ENCODE measurements around the gene TMEM41A.
A peak's percentile ranks its signal among the peaks of the same experiment; 100 is the strongest.

- TF ChIP-seq, protein P1, sequence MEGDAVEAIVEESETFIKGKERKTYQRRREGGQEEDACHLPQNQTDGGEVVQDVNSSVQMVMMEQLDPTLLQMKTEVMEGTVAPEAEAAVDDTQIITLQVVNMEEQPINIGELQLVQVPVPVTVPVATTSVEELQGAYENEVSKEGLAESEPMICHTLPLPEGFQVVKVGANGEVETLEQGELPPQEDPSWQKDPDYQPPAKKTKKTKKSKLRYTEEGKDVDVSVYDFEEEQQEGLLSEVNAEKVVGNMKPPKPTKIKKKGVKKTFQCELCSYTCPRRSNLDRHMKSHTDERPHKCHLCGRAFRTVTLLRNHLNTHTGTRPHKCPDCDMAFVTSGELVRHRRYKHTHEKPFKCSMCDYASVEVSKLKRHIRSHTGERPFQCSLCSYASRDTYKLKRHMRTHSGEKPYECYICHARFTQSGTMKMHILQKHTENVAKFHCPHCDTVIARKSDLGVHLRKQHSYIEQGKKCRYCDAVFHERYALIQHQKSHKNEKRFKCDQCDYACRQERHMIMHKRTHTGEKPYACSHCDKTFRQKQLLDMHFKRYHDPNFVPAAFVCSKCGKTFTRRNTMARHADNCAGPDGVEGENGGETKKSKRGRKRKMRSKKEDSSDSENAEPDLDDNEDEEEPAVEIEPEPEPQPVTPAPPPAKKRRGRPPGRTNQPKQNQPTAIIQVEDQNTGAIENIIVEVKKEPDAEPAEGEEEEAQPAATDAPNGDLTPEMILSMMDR (IDR thresholded peaks at IDR 0.05 in 8 of 11, conservative IDR thresholded peaks at IDR 0.05 in 3 of 11): peak in 2 of 11 experiments; percentile 11 to 20
- peak; percentile 22 to 83 (median 66) for TF ChIP-seq POLR2A (IDR thresholded peaks at IDR 0.05)
Measured at GRCh38 chr3:185498503-185499396, at the start of gene TMEM41A.
